Neural cell (in vitro differentiated cells): ENCODE data around the gene SLC25A13. TPM values are rescaled to one million over a fixed set of nuclear protein-coding genes. Genes with fewer than 3 reads are reported as not detected.

ENCODE experiments used
- H2AFZ ChIP-seq: fragments of 200-600, 300-800 bp; sonication (generic), shearing (Covaris generic); 2 replicates; pipeline ENCODE4 v1.6.0; 2014; ENCODE audit warnings: low read depth, mild to moderate bottlenecking, antibody characterized with exemption, low read length, moderate library complexity
- H3F3A ChIP-seq: fragments of 200-600 bp; shearing (Covaris generic); 2 replicates; pipeline ENCODE4 v1.6.1; 2016; ENCODE audit warnings: mild to moderate bottlenecking, moderate library complexity, mixed read lengths, antibody characterized with exemption, low read length; ENCODE audit not compliant: insufficient read depth, poor library complexity, severe bottlenecking
- H3K27ac ChIP-seq: fragments of 200-600, 300-800 bp; sonication (generic), shearing (Covaris generic); 2 replicates; pipeline ENCODE4 v1.5.1; 2014; ENCODE audit warnings: mild to moderate bottlenecking, low read length, moderate library complexity
- H3K27me3 ChIP-seq: fragments of 300-800, 200-600 bp; sonication (generic), shearing (Covaris generic); 2 replicates; pipeline ENCODE4 v1.6.0; 2014; ENCODE audit warnings: mild to moderate bottlenecking, low read depth, low read length, moderate library complexity; ENCODE audit not compliant: insufficient read depth
- H3K36me3 ChIP-seq: fragments of 300-800, 200-600 bp; sonication (generic), shearing (Covaris generic); 2 replicates; pipeline ENCODE4 v1.5.1; 2014; ENCODE audit warnings: mild to moderate bottlenecking, antibody characterized with exemption, low read length, moderate library complexity; ENCODE audit not compliant: insufficient read depth
- H3K4me2 ChIP-seq: fragments of 300-800, 200-600 bp; sonication (generic), shearing (Covaris generic); 2 replicates; pipeline ENCODE4 v1.6.0; 2014; ENCODE audit warnings: mild to moderate bottlenecking, low read length
- H3K4me3 ChIP-seq: fragments of 300-800, 200-600 bp; sonication (generic), shearing (Covaris generic); 2 replicates; pipeline ENCODE4 v1.5.1; 2014; ENCODE audit warnings: mild to moderate bottlenecking, low read length, moderate library complexity
- H3K79me2 ChIP-seq: fragments of 200-600 bp; shearing (Covaris generic); replicated peaks from 2 replicates; pipeline ENCODE4 v1.6.0; 2014; ENCODE audit warnings: mild to moderate bottlenecking, low read length, moderate library complexity; ENCODE audit not compliant: insufficient read depth
- H3K9ac ChIP-seq: fragments of 300-800, 200-600 bp; sonication (generic), shearing (Covaris generic); 2 replicates; pipeline ENCODE4 v1.6.1; 2016; ENCODE audit warnings: mild to moderate bottlenecking, low read length, mixed read lengths
- H3K9me2 ChIP-seq: fragments of 200-600 bp; shearing (Covaris generic); 2 replicates; pipeline ENCODE4 v1.6.1; 2016; ENCODE audit warnings: mild to moderate bottlenecking, low read length, mixed read lengths; ENCODE audit not compliant: insufficient read depth
- H3K9me3 ChIP-seq: fragments of 200-600, 300-800 bp; sonication (generic), shearing (Covaris generic); 2 replicates; pipeline ENCODE4 v1.6.1; 2016; ENCODE audit warnings: mild to moderate bottlenecking, mixed run types, low read length, moderate library complexity, mixed read lengths
- H4K20me1 ChIP-seq: fragments of 200-600 bp; shearing (Covaris generic); 2 replicates; pipeline ENCODE4 v1.6.1; 2016; ENCODE audit warnings: mild to moderate bottlenecking, mixed run types; ENCODE audit not compliant: insufficient read depth
- EP300 ChIP-seq: fragments of 450-650 bp; conservative IDR thresholded peaks from 2 replicates; pipeline ENCODE4 v1.6.1; 2014; ENCODE audit warnings: antibody characterized with exemption, mild to moderate bottlenecking, moderate library complexity; ENCODE audit not compliant: poor library complexity, severe bottlenecking
- EZH2 ChIP-seq: fragments of 200-600, 300-800 bp; shearing (Covaris generic), sonication (generic); IDR thresholded peaks from 2 replicates; pipeline ENCODE4 v1.6.1; 2014; ENCODE audit warnings: antibody characterized with exemption, low read length, borderline replicate concordance, mild to moderate bottlenecking; ENCODE audit not compliant: insufficient read depth, poor library complexity, severe bottlenecking
- MXI1 ChIP-seq: fragments of 450-650 bp; conservative IDR thresholded peaks from 2 replicates; pipeline ENCODE4 v1.6.1; 2014; ENCODE audit warnings: antibody characterized with exemption, mild to moderate bottlenecking; ENCODE audit not compliant: poor library complexity, severe bottlenecking
- POLR2AphosphoS5 ChIP-seq: IDR thresholded peaks from 2 replicates; pipeline ENCODE4 v1.6.1; 2012
- RAD21 ChIP-seq: fragments of 450-650 bp; conservative IDR thresholded peaks from 2 replicates; pipeline ENCODE4 v1.6.1; 2014; ENCODE audit warnings: antibody characterized with exemption, mild to moderate bottlenecking, moderate library complexity
- REST ChIP-seq: IDR thresholded peaks from 2 replicates; pipeline ENCODE4 v1.6.1; 2012; ENCODE audit warnings: borderline replicate concordance
- SMC3 ChIP-seq: fragments of 450-650 bp; conservative IDR thresholded peaks from 2 replicates; pipeline ENCODE4 v1.6.1; 2014; ENCODE audit warnings: antibody characterized with exemption, mild to moderate bottlenecking, moderate library complexity; ENCODE audit not compliant: poor library complexity
- TAF1 ChIP-seq: IDR thresholded peaks from 2 replicates; pipeline ENCODE4 v1.6.1; 2012; ENCODE audit warnings: low read depth
- polyA plus RNA-seq: library from polyadenylated mRNA; depleted of rRNA; stranded (reverse); fragments of >200 nt; gene quantifications from 2 replicates; pipeline ENCODE4 v1.2.3, GENCODE V29; 2014
- TF ChIP-seq, protein P1 (sequence below): fragments of 450-650 bp; IDR thresholded peaks from 2 replicates; pipeline ENCODE4 v1.5.1; 2014; ENCODE audit warnings: antibody characterized with exemption, mild to moderate bottlenecking, moderate library complexity; ENCODE audit not compliant: poor library complexity, severe bottlenecking

SLC25A13 gene
- polyA plus RNA-seq, 1 donor from 2014 or later, result 20.2 TPM

DNA sequence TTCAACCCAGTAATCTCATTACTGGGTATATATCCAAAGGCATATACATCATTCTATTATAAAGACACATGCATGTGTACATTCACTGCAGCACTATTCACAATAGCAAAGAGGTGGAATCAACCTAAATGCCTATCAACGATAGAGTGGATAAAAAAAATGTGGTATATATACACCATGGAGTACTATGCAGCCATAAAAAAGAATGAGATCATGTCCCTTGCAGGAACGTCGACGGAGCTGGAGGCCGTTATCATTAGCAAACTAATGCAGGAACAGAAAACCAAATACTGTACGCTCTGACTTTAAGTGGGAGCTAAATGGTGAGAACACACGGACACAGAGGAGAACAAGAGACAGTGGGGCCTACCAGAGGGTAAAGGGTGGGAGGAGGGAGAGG lies 105.5 kb downstream of the SLC25A13 start:
- no peak for TF ChIP-seq SMC3
- no peak for TF ChIP-seq RAD21
- no peak for TF ChIP-seq POLR2AphosphoS5
- no peak for TF ChIP-seq MXI1
- no peak for TF ChIP-seq EP300
- TF ChIP-seq, protein P1, sequence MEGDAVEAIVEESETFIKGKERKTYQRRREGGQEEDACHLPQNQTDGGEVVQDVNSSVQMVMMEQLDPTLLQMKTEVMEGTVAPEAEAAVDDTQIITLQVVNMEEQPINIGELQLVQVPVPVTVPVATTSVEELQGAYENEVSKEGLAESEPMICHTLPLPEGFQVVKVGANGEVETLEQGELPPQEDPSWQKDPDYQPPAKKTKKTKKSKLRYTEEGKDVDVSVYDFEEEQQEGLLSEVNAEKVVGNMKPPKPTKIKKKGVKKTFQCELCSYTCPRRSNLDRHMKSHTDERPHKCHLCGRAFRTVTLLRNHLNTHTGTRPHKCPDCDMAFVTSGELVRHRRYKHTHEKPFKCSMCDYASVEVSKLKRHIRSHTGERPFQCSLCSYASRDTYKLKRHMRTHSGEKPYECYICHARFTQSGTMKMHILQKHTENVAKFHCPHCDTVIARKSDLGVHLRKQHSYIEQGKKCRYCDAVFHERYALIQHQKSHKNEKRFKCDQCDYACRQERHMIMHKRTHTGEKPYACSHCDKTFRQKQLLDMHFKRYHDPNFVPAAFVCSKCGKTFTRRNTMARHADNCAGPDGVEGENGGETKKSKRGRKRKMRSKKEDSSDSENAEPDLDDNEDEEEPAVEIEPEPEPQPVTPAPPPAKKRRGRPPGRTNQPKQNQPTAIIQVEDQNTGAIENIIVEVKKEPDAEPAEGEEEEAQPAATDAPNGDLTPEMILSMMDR, result no peak
- no peak for TF ChIP-seq EZH2
- TF ChIP-seq REST, result no peak
- no peak for TF ChIP-seq TAF1
- Histone ChIP-seq H4K20me1 (no peaks in the 10 kb centered on the region), H3K4me2 (no peak overlapping the region), H2AFZ (no peak overlapping the region), H3K27me3 (no peaks in the 10 kb centered on the region), H3K4me3 (no peak overlapping the region), H3K27ac (no peak overlapping the region), H3K9ac (no peak overlapping the region), H3K9me3 (no peaks in the 10 kb centered on the region), H3F3A (no peaks in the 10 kb centered on the region), H3K79me2 (no peaks in the 10 kb centered on the region), H3K9me2 (no peaks in the 10 kb centered on the region), H3K36me3 (no peaks in the 10 kb centered on the region)

GRCh38 chr7:96212474-96212873 lies 109.4 kb downstream of the SLC25A13 start:
- H3K36me3 ChIP-seq, result no peaks in the 10 kb centered on the region
- H3K9me2 ChIP-seq, result no peaks in the 10 kb centered on the region
- H3F3A ChIP-seq, result no peaks in the 10 kb centered on the region
- H3K27me3 ChIP-seq, result no peaks in the 10 kb centered on the region
- no peak overlapping the region for H2AFZ ChIP-seq
- no peak overlapping the region for H3K4me3 ChIP-seq
- H3K9ac ChIP-seq, result no peak overlapping the region
- H3K9me3 ChIP-seq, result no peaks in the 10 kb centered on the region
- TF ChIP-seq EP300, result no peak
- TF ChIP-seq EZH2, result no peak
- no peak for TF ChIP-seq REST
- TF ChIP-seq, protein P1, result no peak
- TF ChIP-seq SMC3, result no peak
- TF ChIP-seq POLR2AphosphoS5, result no peak
- TF ChIP-seq MXI1, result no peak
- TF ChIP-seq RAD21, result no peak
- TF ChIP-seq TAF1, result no peak
- H3K79me2 ChIP-seq, result no peaks in the 10 kb centered on the region
- H3K27ac ChIP-seq, result no peak overlapping the region
- no peak overlapping the region for H3K4me2 ChIP-seq
- no peaks in the 10 kb centered on the region for H4K20me1 ChIP-seq
